OCI-LY3 (cell line): Measurements from ENCODE around the gene TGM5.

Source experiments
- H2AFZ ChIP-seq: fragments of 200-600, 300-600 bp; shearing (Covaris generic); 2 replicates; pipeline ENCODE4 v1.6.0; 2014; ENCODE audit warnings: antibody characterized with exemption, low read depth, low read length
- H3K27ac ChIP-seq: fragments of 200-600, 300-600 bp; sonication (generic); 2 replicates; pipeline ENCODE4 v1.5.1; 2014; ENCODE audit warnings: mild to moderate bottlenecking, low read length, moderate library complexity, mixed read lengths
- H3K27me3 ChIP-seq: fragments of 200-600, 300-600 bp; sonication (generic); 2 replicates; pipeline ENCODE4 v1.6.1; 2014; ENCODE audit warnings: low read depth, low read length, mixed read lengths
- H3K36me3 ChIP-seq: fragments of 200-600, 300-600 bp; sonication (generic); replicated peaks from 2 replicates; pipeline ENCODE3; 2014; ENCODE audit warnings: low read depth, low read length, mixed read lengths
- H3K4me1 ChIP-seq: fragments of 300-600, 200-600 bp; sonication (generic); 2 replicates; pipeline ENCODE4 v1.6.1; 2014; ENCODE audit warnings: low read length, mixed read lengths
- H3K4me2 ChIP-seq: fragments of 200-600, 300-600 bp; sonication (generic); 2 replicates; pipeline ENCODE4 v1.6.1; 2014; ENCODE audit warnings: low read length, mixed read lengths
- H3K4me3 ChIP-seq: fragments of 300-600, 200-600 bp; sonication (generic); 2 replicates; pipeline ENCODE4 v1.5.1; 2014; ENCODE audit warnings: antibody characterized with exemption, mild to moderate bottlenecking, low read length, moderate library complexity
- H3K79me2 ChIP-seq: fragments of 300-600, 200-600 bp; shearing (Covaris generic); 2 replicates; pipeline ENCODE4 v1.6.1; 2014; ENCODE audit warnings: mild to moderate bottlenecking, low read length, mixed read lengths
- H3K9ac ChIP-seq: fragments of 300-600, 200-600 bp; shearing (Covaris generic); 2 replicates; pipeline ENCODE4 v1.6.0; 2014; ENCODE audit warnings: mild to moderate bottlenecking, low read length, moderate library complexity
- H3K9me3 ChIP-seq: fragments of 200-600, 300-600 bp; shearing (Covaris generic); 2 replicates; pipeline ENCODE4 v1.6.1; 2014; ENCODE audit warnings: low read length, mixed read lengths; ENCODE audit not compliant: insufficient read depth
- H4K20me1 ChIP-seq: fragments of 200-600, 300-600 bp; sonication (generic); 2 replicates; pipeline ENCODE4 v1.6.1; 2016; ENCODE audit warnings: low read length, mixed read lengths; ENCODE audit not compliant: insufficient read depth
- CTCF ChIP-seq: fragments of 200-600, 300-600 bp; sonication (generic); IDR thresholded peaks from 2 replicates; pipeline ENCODE4 v1.5.1; 2014; ENCODE audit warnings: antibody characterized with exemption, low read length, low read depth
- EZH2phosphoT487 ChIP-seq: fragments of 200-600 bp; shearing (Covaris generic); IDR thresholded peaks from 2 replicates; pipeline ENCODE4 v1.6.1; 2018; ENCODE audit warnings: antibody characterized with exemption, mixed run types, low read depth

Gene TGM5

GRCh38 chr15:43184407-43185124 is 82.2 kb downstream of the TGM5 start:
- H3K27ac ChIP-seq, result peak overlapping the region; percentile 28

GRCh38 chr15:43183270-43183669 is 83.5 kb downstream of the TGM5 start:
- Histone ChIP-seq H3K4me2 (no peak overlapping the region), H3K9me3 (no peaks in the 10 kb centered on the region)
- TF ChIP-seq CTCF, result no peak
- no peak for TF ChIP-seq EZH2phosphoT487

More at GRCh38 chr15:43184407-43185124, 82.2 kb downstream of the TGM5 start:
- Histone ChIP-seq H3K9ac (no peak overlapping the region), H3K36me3 (peaks cover 13% of the 10 kb centered on the region), H4K20me1 (no peaks in the 10 kb centered on the region), H3K4me1 (peaks cover 5% of the 10 kb centered on the region), H3K9me3 (no peaks in the 10 kb centered on the region), H3K4me2 (no peak overlapping the region), H3K27me3 (no peaks in the 10 kb centered on the region), H3K79me2 (peaks cover 11% of the 10 kb centered on the region), H3K4me3 (peak overlapping the region; percentile 90; the same call in 1 of the 2 replicates), H2AFZ (no peak overlapping the region)
- TF ChIP-seq EZH2phosphoT487 (no peak), CTCF (no peak)

More at GRCh38 chr15:43183270-43183669, 83.5 kb downstream of the TGM5 start:
- peaks cover 5% of the 10 kb centered on the region for H3K4me1 ChIP-seq
- no peak overlapping the region for H2AFZ ChIP-seq
- H3K4me3 ChIP-seq, result no peak overlapping the region
- H4K20me1 ChIP-seq, result no peaks in the 10 kb centered on the region
- H3K27ac ChIP-seq, result no peak overlapping the region
- no peak overlapping the region for H3K9ac ChIP-seq
- peaks cover 21% of the 10 kb centered on the region for H3K36me3 ChIP-seq
- H3K27me3 ChIP-seq, result no peaks in the 10 kb centered on the region
- H3K79me2 ChIP-seq, result peaks cover 11% of the 10 kb centered on the region
